Naive B cell (primary cell): Measurements from ENCODE around the gene LLCFC1. TPM values are rescaled to one million over a fixed set of nuclear protein-coding genes. Genes with fewer than 3 reads are reported as not detected.

Experiments
- polyA plus RNA-seq, 6 donors: library from polyadenylated mRNA; unstranded; fragments of 300-500 nt; fragmentation: Illumina TruSeq; gene quantifications; one replicate each; pipeline ENCODE4 v1.2.3, GENCODE V29; 2021; ENCODE audit warnings: low read depth in 6 of 6

Gene LLCFC1
- polyA plus RNA-seq, 6 donors from 2014 or later, result not detected

Other genes starting within 250 kb of the LLCFC1 start
- under 1 TPM in 2 of 6 donors, not detected in 4; 0.41 to 0.55 TPM for gene PRSS1, start 190.0 kb upstream of the LLCFC1 start, polyA plus RNA-seq
- under 1 TPM in 1 of 6 donors, not detected in 5; 0.41 TPM for gene PRSS2, start 168.5 kb upstream of the LLCFC1 start, polyA plus RNA-seq
- gene EPHB6, start 84.4 kb upstream of the LLCFC1 start, polyA plus RNA-seq, result 10 to 100 TPM in 5 of 6 donors, 1 to 10 TPM in 1; 10.0 to 32.4 (median 19.0) TPM
- under 1 TPM in 1 of 6 donors, not detected in 5; 0.19 TPM for gene TRPV6, start 53.7 kb upstream of the LLCFC1 start, polyA plus RNA-seq
- gene TRPV5, start 5.7 kb upstream of the LLCFC1 start, polyA plus RNA-seq, result not detected
- gene KEL, start 22.9 kb downstream of the LLCFC1 start, polyA plus RNA-seq, result under 1 TPM in 1 of 6 donors, not detected in 5; 0.44 TPM
- not detected for gene OR9A2, start 87.6 kb downstream of the LLCFC1 start, polyA plus RNA-seq
- gene OR6V1, start 112.9 kb downstream of the LLCFC1 start, polyA plus RNA-seq, result not detected
- gene PIP, start 192.6 kb downstream of the LLCFC1 start, polyA plus RNA-seq, result not detected
- gene TAS2R39, start 243.9 kb downstream of the LLCFC1 start, polyA plus RNA-seq, result not detected